ENCODE results near the gene CARF.

DNA sequence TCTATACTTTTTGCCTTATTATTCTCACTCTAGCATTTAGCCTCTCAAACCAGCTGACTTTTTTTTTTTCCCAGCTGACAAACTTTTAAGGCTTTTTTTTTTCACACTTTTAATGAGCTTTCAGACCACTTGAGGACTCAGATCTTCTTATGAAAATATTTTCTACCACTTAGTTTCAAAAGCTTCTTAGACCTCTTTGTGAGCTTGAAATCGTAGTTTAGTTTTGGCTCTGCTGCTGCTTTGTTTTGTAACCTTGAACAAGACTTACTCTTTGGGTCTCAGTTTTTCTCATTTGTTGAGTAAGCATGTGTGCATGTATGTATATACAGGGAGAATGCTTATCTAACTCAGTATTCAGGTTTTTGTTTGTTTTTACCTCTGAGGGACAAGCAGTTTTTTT lies 106.1 kb downstream of the CARF start:
- TF ChIP-seq FOXM1 (IDR thresholded peaks at IDR 0.05; ENCODE audit: borderline replicate concordance) (no peak), L3MBTL2 (conservative IDR thresholded peaks at IDR 0.05) (no peak), FOXA1 (IDR thresholded peaks at IDR 0.05) (no peak), HDGF (IDR thresholded peaks at IDR 0.05; ENCODE audit: borderline replicate concordance) (no peak), FOXK2 (IDR thresholded peaks at IDR 0.05) (no peak), ELF4 (IDR thresholded peaks at IDR 0.05) (no peak), BHLHE40 (IDR thresholded peaks at IDR 0.05; ENCODE audit: borderline replicate concordance) (no peak), SP1 (IDR thresholded peaks at IDR 0.05) (no peak), ZNF384 (IDR thresholded peaks at IDR 0.05) (peak; percentile 70)
- TF ChIP-seq, protein P1, sequence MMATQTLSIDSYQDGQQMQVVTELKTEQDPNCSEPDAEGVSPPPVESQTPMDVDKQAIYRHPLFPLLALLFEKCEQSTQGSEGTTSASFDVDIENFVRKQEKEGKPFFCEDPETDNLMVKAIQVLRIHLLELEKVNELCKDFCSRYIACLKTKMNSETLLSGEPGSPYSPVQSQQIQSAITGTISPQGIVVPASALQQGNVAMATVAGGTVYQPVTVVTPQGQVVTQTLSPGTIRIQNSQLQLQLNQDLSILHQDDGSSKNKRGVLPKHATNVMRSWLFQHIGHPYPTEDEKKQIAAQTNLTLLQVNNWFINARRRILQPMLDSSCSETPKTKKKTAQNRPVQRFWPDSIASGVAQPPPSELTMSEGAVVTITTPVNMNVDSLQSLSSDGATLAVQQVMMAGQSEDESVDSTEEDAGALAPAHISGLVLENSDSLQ (IDR thresholded peaks at IDR 0.05), result no peak

All from HEK293T (cell line).